DMS153 treated with DMSO at 0.1 percent for 48 hours (cell line): ENCODE data around the gene ABCG1.
"Not testable (repeated sequence)": the region's sequence is repeated elsewhere in the genome, so short reads cannot be mapped to it uniquely, and the experiment has no call there.

ENCODE experiments used
- DNase-seq: peaks from one replicate; lab custom pipeline; 2025; ENCODE audit not compliant: unreplicated experiment; lab: John Stamatoyannopoulos, UW

Gene ABCG1

DNA sequence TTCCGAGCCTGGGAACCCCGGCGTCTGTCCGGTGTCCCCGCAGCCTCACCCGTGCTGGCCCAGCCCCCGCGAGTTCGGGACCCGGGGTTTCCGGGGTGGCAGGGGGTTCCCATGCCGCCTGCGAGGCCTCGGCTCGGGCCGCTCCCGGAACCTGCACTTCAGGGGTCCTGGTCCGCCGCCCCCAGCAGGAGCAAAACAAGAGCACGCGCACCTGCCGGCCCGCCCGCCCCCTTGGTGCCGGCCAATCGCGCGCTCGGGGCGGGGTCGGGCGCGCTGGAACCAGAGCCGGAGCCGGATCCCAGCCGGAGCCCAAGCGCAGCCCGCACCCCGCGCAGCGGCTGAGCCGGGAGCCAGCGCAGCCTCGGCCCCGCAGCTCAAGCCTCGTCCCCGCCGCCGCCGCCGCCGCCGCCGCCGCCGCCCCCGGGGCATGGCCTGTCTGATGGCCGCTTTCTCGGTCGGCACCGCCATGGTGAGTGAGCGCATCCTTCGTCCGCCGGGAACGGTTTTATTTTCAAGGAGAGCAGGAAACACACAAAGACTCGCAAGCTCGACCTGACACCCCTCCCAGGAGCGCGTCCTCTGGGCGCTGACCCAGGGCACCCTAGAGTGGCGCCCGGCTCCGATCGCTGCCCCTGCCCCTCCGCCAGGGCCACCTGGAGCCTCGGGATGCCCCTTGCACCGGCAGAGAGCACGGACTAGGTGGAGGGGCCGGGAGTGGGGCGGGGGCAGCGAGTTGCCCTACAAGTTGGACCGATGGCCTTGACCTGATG lies at the start of gene ABCG1:
Gene ABCG1, plus strand, starts transcription at position 305 of the 770 bp plus-strand sequence. Its CDS starts 123 bp downstream, at position 428.
- DNase-seq, result no peak

GRCh38 chr21:42169758-42170157 lies 49.2 kb upstream of the ABCG1 start:
- DNase-seq, result no peak

- DNase-seq, result peak; percentile 51
These were observed 47.6 kb upstream of the ABCG1 start for GRCh38 chr21:42171091-42172053.

GRCh38 chr21:42172596-42173483 lies 46.1 kb upstream of the ABCG1 start:
- no peak for DNase-seq

- no peak for DNase-seq
These were observed 44.8 kb upstream of the ABCG1 start for GRCh38 chr21:42174173-42174572.

DNA sequence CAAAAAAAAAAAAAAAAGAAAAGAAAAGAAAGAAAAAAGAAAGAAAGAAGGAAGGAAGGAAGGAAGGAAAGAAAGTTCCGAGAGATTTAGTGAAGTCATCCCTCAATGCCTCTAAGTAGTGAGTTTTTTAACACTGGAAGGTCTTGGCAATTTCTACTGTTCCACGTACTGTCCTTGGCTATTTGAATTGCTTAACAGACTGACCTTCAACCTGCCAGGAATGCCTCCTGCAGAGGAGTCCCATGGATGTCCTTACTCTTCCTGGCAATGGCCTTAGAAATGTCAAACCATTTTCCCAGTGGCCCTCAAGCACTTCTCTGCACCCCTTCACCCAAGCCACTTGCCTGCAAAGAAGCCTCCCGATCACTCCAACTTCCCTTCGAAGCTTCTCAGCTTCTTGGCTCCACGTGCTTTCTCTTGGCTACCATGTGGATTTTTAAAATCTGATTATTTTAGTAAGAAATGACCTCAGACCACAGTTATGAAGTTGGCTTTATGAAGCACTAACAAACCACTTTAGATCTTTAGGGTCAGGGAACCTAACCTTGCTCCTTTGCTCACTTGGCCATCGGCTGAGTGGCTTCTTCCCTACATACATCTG lies 43.7 kb upstream of the ABCG1 start:
- no peak for DNase-seq

- no peak for DNase-seq
These were observed 42.1 kb upstream of the ABCG1 start for GRCh38 chr21:42176859-42177258.

DNA sequence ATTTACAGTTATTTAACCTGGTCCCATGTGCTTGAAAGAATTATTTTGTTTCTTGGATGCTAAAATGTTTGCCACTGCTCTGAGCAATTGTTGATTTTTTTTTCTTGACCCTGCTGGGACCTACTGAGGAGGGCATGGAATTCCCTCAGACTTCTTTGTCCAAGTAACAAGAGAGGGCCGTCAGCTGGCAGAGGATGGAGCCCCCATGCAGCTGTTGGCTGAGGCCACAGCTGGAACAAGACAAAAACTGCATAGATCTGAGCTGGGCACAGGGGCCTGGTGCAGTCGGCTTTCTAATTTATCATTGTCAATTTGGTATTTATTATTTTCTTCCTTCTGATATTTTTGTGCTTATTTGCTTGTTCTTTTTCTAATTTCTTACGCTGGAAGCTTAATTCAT lies 39.6 kb upstream of the ABCG1 start:
- DNase-seq, result no peak

DNA sequence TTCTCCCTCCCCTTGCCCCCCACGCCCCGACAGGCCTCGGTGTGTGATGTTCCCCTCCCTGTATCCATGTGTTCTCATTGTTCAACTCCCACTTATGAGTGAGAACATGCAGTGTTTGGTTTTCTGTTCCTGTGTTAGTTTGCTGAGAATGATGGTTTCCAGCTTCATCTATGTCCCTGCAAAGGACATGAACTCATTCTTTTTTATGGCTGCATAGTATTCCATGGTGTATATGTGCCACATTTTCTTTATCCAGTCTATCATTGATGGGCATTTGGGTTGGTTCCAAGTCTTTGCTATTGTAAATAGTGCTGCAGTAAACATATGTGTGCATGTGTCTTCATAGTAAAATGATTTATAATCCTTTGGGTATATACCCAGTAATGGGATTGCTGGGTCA lies 38.9 kb upstream of the ABCG1 start:
- DNase-seq, result not testable (repeated sequence)

DNA sequence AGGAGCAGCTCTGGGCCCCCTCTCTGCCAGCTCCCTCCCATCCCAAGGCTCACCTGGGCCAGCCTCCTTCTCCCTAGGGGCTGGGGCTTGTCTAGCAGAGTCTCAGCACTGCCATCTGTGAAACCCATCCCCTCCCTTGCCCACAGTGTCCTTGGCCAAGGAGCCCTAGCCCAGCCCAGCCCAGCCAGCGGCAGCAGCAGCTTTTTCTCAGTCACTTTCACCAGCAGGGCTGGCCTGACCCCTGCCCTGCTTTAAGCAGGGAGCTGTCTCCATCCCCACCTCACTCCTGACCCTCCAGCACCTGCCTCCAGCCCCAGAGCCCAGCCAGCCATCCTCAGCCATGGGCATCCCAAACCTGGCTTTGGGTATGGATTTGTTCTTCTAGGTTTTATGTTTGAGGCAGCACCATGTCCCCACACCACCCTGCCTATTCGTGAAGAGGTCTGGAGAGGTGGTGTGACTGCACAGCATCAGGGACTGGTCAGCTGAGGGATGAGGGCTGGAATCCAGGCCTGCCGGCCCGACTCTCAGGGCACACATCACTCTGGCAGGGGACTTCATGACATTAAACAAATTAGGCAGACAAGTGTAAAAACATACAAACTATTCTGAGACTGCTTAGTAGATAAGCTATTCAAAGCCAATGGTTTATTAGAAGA lies 36.1 kb upstream of the ABCG1 start:
- no peak for DNase-seq

DNA sequence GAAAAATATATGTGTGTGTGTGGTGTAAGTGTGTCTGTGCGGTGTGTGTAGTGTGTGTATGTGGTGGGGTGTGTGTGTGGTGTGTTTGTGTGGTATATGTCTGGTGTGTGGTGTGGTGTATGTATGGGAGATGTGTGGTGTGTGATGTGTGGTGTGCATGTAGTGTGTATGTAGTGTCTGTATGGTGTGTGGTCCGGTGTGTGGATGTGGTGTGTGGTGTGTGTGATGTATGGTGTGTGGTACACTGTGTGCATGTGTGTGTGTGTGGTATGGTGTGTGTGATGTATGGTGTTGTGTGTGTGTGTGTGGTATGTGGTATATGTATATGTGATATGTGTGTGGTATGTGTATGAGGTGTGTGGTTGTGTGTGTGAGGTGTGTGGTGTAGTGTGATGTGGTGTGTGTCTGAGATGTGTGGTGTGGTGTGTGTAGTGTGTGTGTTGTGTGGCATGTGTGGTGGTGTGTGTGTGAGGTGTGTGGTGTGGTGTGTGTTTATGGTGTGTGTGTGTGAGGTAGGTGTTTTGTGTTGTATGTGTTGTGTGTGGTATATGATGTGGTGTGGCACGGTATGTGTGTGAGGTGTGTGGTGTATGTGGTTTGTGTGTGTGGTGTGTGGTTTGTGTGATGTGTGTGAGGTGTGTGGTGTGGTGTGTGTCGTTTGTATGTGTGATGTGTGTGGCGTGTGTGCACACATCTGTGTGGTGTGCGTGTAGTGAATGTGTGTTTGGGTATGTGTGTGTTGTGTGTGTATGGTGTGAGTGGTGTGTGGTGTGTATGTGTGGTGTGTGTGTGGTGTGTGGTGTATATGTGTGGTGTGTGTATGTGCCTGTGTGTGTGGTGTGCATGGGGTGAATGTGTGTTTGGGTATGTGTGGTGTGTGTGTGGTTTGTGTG lies 35.3 kb upstream of the ABCG1 start:
- DNase-seq, result no peak

DNA sequence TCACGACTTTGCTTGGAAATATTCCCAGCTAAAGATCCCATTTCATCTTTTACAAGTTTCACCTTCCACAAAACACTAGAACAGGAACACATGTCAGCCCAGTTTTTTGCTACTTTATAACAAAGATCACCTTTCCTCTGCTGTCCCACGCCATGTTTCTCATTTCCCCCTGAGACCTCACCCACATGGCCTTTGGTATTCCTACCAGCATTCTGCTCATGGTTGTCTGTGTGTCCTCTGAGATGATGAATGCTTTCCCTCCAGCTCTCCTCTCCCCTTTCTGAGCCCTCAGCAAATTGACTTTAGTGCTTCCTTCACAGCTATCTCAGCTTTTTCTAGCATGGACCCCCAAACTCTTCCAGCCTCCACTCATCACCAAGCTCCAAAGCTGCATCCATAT lies 32.3 kb upstream of the ABCG1 start:
- DNase-seq, result no peak

GRCh38 chr21:42187976-42188653 lies 30.8 kb upstream of the ABCG1 start:
- DNase-seq, result no peak

DNA sequence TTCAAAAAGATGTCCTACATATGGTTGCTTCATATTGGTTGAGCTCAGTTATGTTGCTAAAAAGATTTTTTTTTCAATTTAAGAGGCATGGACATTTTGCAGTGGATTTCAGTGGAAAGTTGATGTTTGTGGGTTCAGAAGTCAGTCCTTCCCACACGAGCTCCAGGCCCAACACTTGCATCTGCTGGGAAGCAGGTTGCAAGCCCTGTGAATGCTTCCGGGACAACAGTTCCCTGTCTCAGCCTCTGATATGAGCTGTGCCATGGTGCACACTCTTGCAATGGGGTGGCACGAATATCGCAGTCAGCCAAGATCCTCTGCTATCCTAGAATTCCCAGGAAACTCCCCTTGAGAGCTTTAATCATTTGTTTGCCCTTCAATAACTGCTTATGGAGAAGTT lies 30.3 kb upstream of the ABCG1 start:
- no peak for DNase-seq

DNA sequence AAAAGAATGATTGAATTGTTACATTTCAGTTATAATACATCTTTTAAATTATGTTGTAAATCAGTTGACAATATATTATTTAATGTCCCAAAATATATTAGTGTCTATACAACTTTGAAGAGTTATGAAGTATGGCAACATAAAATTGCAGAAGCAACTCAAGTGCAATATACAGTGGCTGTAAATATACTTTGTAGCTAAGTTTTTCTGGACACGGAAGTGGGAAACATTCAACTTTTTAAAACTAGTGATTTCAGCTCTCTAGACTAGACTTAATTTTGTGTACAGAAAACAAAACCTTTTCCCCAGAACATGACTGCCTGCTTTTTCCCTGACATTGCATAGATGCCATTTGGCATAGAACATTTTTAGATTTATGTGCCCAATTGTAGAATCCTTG lies 29.5 kb upstream of the ABCG1 start:
- no peak for DNase-seq

- no peak for DNase-seq
These were observed 29.0 kb upstream of the ABCG1 start for GRCh38 chr21:42189860-42190485.

GRCh38 chr21:42190486-42190863 lies 28.5 kb upstream of the ABCG1 start:
- no peak for DNase-seq

DNA sequence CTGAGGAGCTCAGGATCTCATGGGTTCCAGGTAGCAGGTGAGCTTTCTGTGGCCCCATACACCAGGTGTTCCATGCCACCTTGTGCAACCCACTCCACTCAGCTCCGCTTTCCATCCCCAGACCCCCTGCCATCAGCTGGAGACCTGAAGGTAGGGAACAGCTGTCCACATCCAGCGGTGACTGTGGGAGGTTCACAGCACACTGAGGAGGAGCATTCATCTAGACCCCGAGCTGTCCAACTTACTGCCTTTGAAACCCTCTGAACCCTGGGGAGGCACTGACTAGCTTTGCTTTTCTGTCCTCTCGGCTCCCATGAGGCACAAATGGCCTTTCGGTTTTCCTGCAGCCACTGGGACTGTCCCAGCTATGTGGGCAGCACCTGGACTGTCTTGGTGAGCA lies 27.9 kb upstream of the ABCG1 start:
- DNase-seq, result no peak
